Activated T-helper 1 cell treated with anti-CD3 and anti-CD28 coated beads, Interleukin-12 subunit alpha, Interleukin-12 subunit beta, Interleukin-2, Interleukin-4 antibody, amounts not matched to agents 30 ng/mL and 10 ng/mL and 1 ng/mL, durations not matched to agents 14 hours and 24 hours and 36 hours (primary cell): ENCODE measurements around the gene TEDDM1. TPM values are rescaled to one million over a fixed set of nuclear protein-coding genes. Genes with fewer than 3 reads are reported as not detected.

Experiments
- DNase-seq: peaks from one replicate; pipeline ENCODE4 v3.0.0; 2021; ENCODE audit warnings: low spot score
- H3K27ac Mint-ChIP-seq: one replicate; pipeline ENCODE4 v1.8.0; 2021; ENCODE audit warnings: mild to moderate bottlenecking, mixed read lengths
- H3K27me3 Mint-ChIP-seq: one replicate; pipeline ENCODE4 v1.8.0; 2022; ENCODE audit warnings: mild to moderate bottlenecking, moderate library complexity, mixed read lengths; ENCODE audit not compliant: insufficient read depth
- H3K36me3 Mint-ChIP-seq: one replicate; pipeline ENCODE4 v1.8.0; 2021; ENCODE audit warnings: low read depth, mixed read lengths
- H3K4me1 Mint-ChIP-seq: one replicate; pipeline ENCODE4 v1.8.0; 2021; ENCODE audit warnings: low read depth, mixed read lengths
- H3K4me3 Mint-ChIP-seq: one replicate; pipeline ENCODE4 v1.8.0; 2021; ENCODE audit warnings: mild to moderate bottlenecking, moderate library complexity, mixed read lengths
- H3K9me3 Mint-ChIP-seq: one replicate; pipeline ENCODE4 v1.8.0; 2021; ENCODE audit warnings: mixed read lengths
- intact Hi-C: fragments of 100-400 bp; cut with micrococcal nuclease; formaldehyde crosslinking; loops from one replicate; pipeline ENCODE4 v1.15.1; 2024
- total RNA-seq: library from RNA; stranded (reverse); gene quantifications from 2 replicates; pipeline ENCODE4 v1.2.3, GENCODE V29; 2022

TEDDM1 gene
- total RNA-seq, 1 donor from 2014 or later = not detected

DNA sequence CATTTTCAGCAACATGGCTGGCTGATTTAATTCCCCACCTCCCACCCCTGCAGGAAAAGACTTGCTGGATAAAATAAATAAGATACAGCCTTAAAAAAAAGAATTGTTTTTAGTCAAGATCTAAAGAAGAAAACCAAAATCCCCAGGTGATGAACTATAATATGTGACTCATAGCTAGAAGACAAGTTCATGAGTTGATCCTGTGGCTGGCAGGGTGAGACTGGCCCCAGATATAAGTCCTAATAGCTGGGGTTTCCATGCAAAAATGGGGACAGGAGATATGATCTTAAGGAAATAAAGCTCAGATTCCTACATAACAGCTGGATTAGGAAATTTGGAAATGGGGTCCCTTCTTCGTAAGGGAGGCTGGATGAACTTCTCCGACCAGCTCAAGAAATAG is 27.6 kb upstream of the TEDDM1 start:
- no peaks in the 10 kb centered on the region for H3K9me3 Mint-ChIP-seq
- no peak overlapping the region for H3K27ac Mint-ChIP-seq
- no peaks in the 10 kb centered on the region for H3K36me3 Mint-ChIP-seq
- H3K27me3 Mint-ChIP-seq = no peaks in the 10 kb centered on the region
- H3K4me3 Mint-ChIP-seq = no peak overlapping the region
- DNase-seq = no peak
- intact Hi-C loops = no loop called here
- H3K4me1 Mint-ChIP-seq = peaks cover 28% of the 10 kb centered on the region

DNA sequence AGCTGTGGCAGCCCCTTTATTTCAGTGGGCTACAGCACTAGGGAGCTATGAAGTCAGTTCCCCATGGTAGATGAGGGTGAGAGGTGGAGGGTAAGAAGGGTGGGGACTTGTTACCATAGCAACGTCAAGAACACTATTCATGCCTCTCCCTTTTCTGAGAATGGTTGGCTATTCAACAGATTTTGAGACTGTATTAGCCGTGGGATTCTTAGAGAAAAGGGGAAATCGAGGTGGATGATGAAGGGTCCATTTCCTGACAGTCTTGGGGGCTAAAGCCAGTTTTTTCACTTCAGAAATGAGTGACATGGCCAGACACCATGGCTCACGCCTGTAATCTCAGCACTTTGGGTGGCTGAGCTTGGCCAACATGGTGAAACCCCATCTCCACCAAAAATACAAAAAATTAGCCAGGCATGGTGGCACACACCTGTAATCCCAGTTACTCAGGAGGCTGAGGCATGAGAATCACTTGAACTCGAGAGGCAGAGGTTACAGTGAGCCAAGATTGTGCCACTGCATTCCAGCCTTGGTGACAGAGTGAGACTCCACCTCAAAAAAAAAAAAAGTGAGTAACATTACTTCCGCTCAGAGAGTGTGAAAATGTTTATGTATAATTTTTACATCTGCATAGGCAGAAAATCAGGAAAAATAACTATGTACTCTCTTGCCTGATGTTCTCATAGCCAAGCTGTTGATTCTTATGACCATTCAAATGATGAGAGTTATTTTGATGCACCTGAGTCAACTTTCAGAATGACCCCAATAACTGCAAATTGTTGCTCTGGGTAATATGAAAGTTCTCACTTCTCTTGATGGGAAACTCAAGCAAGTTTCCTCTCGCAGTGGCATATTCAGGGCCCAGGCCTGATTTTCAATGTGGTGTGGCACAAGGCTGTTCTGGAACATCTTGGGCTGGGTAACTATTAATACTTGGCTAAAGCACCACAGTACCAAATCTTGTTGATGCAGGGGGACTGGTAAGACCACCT is 26.3 kb upstream of the TEDDM1 start:
- H3K27me3 Mint-ChIP-seq = peaks cover 4% of the 10 kb centered on the region

DNA sequence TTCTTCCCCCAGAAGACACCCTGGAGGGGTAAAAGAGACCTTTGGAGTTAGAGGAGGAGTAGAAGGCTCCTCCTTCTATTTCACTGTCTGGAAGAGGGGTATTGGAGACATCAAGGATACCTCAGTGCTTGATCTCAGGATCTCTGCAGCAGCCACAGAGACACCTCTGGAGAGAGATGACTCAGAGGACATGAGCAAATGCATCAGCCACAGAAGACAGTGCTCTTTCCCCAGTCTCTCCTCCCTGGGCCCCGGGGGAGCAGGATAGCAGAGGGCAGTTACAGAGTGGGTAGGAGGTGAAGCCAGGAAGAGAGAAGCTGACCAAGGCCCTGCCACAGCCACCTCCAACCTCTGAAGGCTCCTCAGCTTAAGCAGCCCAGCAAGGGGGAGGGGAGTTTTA is 15.3 kb upstream of the TEDDM1 start:
- H3K36me3 Mint-ChIP-seq = no peaks in the 10 kb centered on the region
- no peak overlapping the region for H3K27ac Mint-ChIP-seq
- intact Hi-C loops = loop anchor here (1.0 kb wide), 1 partner anchor 31 kb away; no protein-coding TSS in a partner anchor
- no peak for DNase-seq
- peaks cover 7% of the 10 kb centered on the region for H3K4me1 Mint-ChIP-seq
- no peak overlapping the region for H3K4me3 Mint-ChIP-seq
- no peaks in the 10 kb centered on the region for H3K9me3 Mint-ChIP-seq
- H3K27me3 Mint-ChIP-seq = peaks cover 10% of the 10 kb centered on the region

More for the DNA sequence above, 26.3 kb upstream of the TEDDM1 start:
- Mint-ChIP-seq H3K36me3 (no peaks in the 10 kb centered on the region), H3K27ac (no peak overlapping the region), H3K4me1 (peaks cover 28% of the 10 kb centered on the region), H3K9me3 (no peaks in the 10 kb centered on the region), H3K4me3 (no peak overlapping the region)
- DNase-seq = no peak
- intact Hi-C loops = no loop called here

DNA sequence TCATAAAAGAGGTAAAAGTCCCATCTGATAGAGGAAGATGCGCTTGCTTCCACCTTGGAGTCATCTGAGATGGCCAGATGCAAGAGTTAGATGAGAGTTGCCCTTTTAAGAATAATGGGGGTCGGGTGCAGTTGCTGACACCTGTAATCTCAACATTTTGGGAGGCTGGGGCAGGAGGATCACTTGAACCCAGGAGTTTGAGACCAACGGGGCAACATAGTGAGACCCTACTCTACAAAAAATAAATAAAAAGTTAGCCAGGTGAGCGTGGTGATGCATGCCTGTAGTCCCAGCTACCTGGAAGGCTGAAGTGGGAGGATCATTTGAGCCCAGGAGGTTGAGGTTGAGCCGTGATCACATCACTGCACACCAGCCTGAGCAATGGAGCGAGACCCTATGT is 13.5 kb upstream of the TEDDM1 start:
- no peak overlapping the region for H3K27ac Mint-ChIP-seq
- intact Hi-C loops = no loop called here

DNA sequence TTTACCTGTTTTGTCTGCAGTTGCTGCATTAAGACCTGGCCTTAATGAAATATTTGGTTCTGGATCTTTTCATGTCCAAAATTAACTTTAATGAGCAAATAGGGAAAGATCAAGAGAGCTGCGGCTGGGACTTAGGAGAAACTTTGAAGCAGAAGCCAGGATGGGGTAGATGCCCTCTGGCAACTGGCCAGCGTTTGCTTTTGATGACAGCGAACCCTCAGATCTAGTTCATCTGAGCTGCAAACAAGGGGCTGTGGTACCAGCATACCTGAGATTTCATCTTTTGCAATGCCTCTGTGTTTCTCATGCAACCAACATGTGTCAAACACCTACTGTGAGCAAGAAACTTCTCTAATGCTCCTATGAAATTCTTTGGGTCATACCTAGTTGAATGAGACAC is 13.0 kb upstream of the TEDDM1 start:
- no peak for DNase-seq
- intact Hi-C loops = no loop called here

More for the DNA sequence above, 13.5 kb upstream of the TEDDM1 start:
- no peaks in the 10 kb centered on the region for H3K9me3 Mint-ChIP-seq
- DNase-seq = no peak
- peaks cover 7% of the 10 kb centered on the region for H3K4me1 Mint-ChIP-seq
- H3K36me3 Mint-ChIP-seq = no peaks in the 10 kb centered on the region
- H3K27me3 Mint-ChIP-seq = peaks cover 10% of the 10 kb centered on the region
- no peak overlapping the region for H3K4me3 Mint-ChIP-seq

DNA sequence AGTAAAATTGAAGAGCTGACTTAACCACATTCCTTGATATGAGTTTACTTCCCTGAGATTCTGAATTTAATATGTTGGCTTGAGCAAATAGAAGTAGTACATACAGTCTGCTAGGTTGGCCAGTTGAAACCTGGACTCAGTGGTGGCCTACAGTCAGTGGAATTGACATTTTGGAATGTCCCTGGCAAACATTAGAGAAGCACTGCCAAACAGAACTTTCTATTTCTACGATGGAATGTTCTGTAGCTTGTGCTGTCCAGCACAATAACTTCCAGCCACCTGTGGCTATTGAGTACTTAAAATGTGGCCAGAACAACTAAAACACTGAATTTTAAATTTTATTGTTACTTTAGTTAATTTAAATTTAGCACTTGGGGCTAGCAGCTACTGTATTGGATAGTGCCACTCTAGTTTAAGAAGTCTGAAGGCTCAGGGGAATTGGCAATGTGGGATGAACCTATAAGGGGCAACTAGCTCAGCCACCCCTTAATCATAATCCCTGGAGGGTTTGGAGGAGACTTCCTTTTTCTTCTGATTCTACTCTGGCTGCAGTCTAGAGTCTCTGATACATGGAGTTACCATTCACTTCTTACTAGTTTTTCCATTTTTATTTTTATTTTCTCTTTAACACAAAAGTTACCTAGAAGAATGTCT is 10.3 kb upstream of the TEDDM1 start:
- peaks cover under 1% of the 10 kb centered on the region for H3K9me3 Mint-ChIP-seq
- H3K4me1 Mint-ChIP-seq = no peaks in the 10 kb centered on the region
- peaks cover 16% of the 10 kb centered on the region for H3K27me3 Mint-ChIP-seq
- H3K36me3 Mint-ChIP-seq = no peaks in the 10 kb centered on the region
- H3K27ac Mint-ChIP-seq = no peak overlapping the region
- DNase-seq = no peak
- H3K4me3 Mint-ChIP-seq = no peak overlapping the region
- intact Hi-C loops = no loop called here

More for the DNA sequence above, 13.0 kb upstream of the TEDDM1 start:
- Mint-ChIP-seq H3K9me3 (no peaks in the 10 kb centered on the region), H3K4me1 (peaks cover 7% of the 10 kb centered on the region), H3K27me3 (peaks cover 10% of the 10 kb centered on the region), H3K27ac (no peak overlapping the region), H3K36me3 (no peaks in the 10 kb centered on the region), H3K4me3 (no peak overlapping the region)

DNA sequence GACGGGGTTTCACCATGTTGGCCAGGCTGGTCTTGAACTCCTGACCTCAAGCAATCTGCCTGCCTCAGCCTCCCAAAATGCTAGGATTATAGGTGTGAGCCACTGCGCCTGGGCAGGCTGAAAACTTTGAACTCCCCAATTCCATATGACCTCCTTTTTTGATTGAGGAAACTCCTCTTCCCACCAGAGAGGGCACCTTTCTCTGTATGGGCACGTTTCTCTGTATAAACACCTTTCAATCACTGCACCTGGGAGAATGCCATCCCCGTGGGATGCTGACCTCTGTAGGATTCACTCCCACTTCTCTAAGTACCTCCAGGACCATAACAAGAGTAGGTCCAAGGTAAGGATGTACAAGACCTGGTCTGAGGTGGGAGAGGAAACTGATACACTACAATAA is 9.7 kb upstream of the TEDDM1 start:
- intact Hi-C loops = no loop called here
- H3K4me3 Mint-ChIP-seq = no peak overlapping the region
- H3K27ac Mint-ChIP-seq = no peak overlapping the region
- peaks cover 18% of the 10 kb centered on the region for H3K27me3 Mint-ChIP-seq
- no peaks in the 10 kb centered on the region for H3K36me3 Mint-ChIP-seq
- DNase-seq = no peak
- peaks cover 6% of the 10 kb centered on the region for H3K9me3 Mint-ChIP-seq
- H3K4me1 Mint-ChIP-seq = no peaks in the 10 kb centered on the region

DNA sequence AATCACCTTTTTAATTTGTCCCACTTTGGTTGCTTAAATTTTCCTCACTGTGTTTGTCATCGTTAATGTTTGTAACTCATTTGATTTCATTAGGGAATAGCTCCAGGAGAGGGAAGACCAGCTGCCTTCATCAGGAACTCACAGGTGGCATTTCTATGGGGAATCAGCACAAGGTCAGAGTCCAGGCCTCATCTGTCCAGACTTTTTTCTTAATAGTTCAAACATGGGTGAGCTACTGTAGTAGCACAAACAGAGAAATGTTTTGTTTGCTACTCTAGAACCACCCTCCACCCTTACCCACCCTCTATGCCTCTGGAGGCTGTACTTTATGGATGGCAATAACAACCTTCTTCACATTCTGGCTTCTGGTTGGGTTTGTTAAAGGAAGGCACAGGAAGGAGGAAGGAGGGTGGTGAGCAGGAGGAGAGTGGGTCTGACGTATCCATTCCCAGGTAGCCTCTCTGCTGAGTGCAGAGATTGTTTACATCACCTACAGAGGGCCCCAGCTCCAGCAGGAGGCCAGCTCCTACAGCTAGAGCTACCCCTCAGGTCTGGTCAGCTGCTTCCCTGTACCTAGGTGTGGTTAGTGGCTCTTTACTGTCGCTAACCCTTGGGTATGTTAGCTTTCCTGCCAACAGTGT is 8.1 kb upstream of the TEDDM1 start:
- H3K36me3 Mint-ChIP-seq = no peaks in the 10 kb centered on the region
- intact Hi-C loops = no loop called here
- H3K27me3 Mint-ChIP-seq = peaks cover 18% of the 10 kb centered on the region
- H3K4me3 Mint-ChIP-seq = no peak overlapping the region
- H3K27ac Mint-ChIP-seq = no peak overlapping the region
- H3K9me3 Mint-ChIP-seq = peaks cover 6% of the 10 kb centered on the region
- DNase-seq = no peak
- H3K4me1 Mint-ChIP-seq = no peaks in the 10 kb centered on the region

DNA sequence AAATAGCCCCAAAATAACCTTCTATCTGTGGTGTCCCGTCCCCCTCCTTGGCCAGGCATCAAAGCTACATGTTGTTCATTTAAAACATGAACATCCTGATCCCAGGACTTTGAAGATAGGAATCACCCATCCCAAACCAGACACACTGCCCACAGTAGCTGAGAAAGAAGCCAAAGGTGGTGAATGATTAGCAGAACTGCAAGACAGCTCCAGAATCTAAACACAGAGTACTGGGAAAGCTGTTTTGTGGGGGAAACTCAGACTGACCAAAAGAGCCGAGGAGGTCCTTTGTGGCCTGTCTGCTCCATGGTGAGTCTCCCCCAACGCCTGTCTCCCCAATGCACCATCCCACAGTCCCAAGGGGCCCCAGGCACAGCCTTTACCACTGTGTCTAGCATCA is 7.3 kb upstream of the TEDDM1 start:
- intact Hi-C loops = no loop called here
- Mint-ChIP-seq H3K36me3 (no peaks in the 10 kb centered on the region), H3K4me1 (no peaks in the 10 kb centered on the region)

DNA sequence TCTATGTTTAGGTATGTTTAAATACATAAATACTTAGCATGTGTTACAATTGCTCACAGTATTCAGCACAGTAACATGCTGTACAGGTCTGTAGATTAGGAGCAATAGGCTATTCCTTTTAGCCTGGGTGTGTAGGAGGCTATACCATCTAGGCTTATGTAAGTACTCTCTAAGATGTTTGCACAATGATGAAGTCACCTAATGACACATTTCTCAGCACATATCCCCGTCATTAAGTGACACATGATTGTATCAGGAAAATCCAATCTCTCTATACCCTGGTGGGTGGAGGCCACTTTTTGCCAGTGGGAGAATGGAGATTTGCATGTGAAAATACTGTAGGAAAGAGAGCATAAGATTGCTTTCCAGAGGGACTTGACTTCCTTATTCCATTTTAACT is 5.5 kb upstream of the TEDDM1 start:
- intact Hi-C loops = no loop called here
- Mint-ChIP-seq H3K27ac (no peak overlapping the region), H3K4me1 (no peaks in the 10 kb centered on the region), H3K9me3 (peaks cover 6% of the 10 kb centered on the region), H3K36me3 (no peaks in the 10 kb centered on the region), H3K27me3 (peaks cover 21% of the 10 kb centered on the region), H3K4me3 (no peak overlapping the region)
- DNase-seq = no peak

More for the DNA sequence above, 7.3 kb upstream of the TEDDM1 start:
- Mint-ChIP-seq H3K4me3 (no peak overlapping the region), H3K27ac (no peak overlapping the region), H3K27me3 (peaks cover 23% of the 10 kb centered on the region), H3K9me3 (peaks cover 6% of the 10 kb centered on the region)
- no peak for DNase-seq

DNA sequence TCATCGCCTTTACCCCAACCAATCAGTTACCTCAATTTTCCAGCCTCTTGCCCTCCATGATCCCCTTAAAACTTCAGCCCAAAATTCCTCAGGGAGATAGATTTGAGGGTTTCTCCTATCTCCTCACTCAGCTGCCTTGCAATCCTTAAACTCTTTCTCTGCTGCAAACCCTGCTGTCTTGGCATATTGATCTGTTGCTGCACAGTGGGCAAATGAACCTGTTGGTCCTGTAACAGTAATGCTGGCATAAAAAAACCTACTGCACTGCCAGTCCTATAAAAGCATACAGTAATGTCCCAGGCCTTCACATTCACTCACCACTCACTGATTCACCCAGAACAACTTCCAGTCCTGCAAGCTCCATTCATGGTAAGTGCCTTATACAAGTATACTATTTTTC is 5.1 kb upstream of the TEDDM1 start:
- no peak overlapping the region for H3K27ac Mint-ChIP-seq
- no peak overlapping the region for H3K4me3 Mint-ChIP-seq
- H3K9me3 Mint-ChIP-seq = peaks cover 6% of the 10 kb centered on the region
- peaks cover 20% of the 10 kb centered on the region for H3K27me3 Mint-ChIP-seq
- no peaks in the 10 kb centered on the region for H3K4me1 Mint-ChIP-seq
- DNase-seq = no peak
- H3K36me3 Mint-ChIP-seq = no peaks in the 10 kb centered on the region
- intact Hi-C loops = no loop called here

DNA sequence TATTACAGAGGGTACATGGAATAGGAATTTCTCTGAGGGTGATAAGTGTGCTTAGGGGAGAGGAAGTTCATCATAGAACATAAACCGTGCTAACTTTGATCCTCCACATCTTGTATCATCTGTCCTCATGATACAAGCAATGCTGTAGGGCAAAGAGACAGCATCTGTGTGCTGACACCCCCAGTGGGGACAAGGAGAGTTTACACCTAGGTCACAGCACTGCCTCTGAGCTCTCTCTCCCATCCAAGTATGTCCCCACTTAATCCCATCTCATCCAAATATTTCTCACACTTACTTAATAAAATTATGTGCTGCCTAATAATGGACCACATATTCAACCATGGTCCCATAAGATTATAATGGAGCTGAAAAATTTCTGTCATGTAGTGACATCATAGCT is 4.3 kb upstream of the TEDDM1 start:
- no peak for DNase-seq
- H3K36me3 Mint-ChIP-seq = no peaks in the 10 kb centered on the region
- peaks cover 6% of the 10 kb centered on the region for H3K9me3 Mint-ChIP-seq

More for the DNA sequence above, 4.3 kb upstream of the TEDDM1 start:
- Mint-ChIP-seq H3K4me1 (no peaks in the 10 kb centered on the region), H3K27ac (no peak overlapping the region), H3K4me3 (no peak overlapping the region), H3K27me3 (peaks cover 20% of the 10 kb centered on the region)
- intact Hi-C loops = no loop called here
